Activated CD4-positive, alpha-beta T cell treated with anti-CD3 and anti-CD28 coated beads for 48 hours (primary cell): ENCODE results near the gene PTEN.

ENCODE experiments used
- DNase-seq: peaks from one replicate; pipeline ENCODE4 v3.0.0-alpha.2; 2020

Gene PTEN

GRCh38 chr10:87925570-87925969 lies 62.1 kb downstream of the PTEN start:
- no peak for DNase-seq

DNA sequence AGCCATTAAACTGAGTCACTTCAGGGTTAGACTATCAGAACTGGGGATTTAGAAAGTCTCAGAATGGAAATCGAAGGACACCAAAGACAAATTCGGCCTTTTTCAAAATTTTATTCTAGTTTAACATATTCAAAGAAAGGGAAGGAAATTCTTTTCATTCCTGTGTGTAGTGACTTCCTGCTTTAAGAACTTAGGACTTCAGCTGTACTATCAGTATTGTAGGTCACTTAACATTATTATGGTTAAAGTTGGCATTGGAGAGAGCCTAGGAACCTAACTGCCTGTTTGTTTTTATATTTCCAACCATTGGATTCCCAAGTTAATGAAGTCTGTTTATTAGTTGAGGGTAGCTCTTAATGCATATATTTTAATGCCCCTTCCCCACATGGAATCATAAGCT lies 63.7 kb downstream of the PTEN start:
- no peak for DNase-seq

DNA sequence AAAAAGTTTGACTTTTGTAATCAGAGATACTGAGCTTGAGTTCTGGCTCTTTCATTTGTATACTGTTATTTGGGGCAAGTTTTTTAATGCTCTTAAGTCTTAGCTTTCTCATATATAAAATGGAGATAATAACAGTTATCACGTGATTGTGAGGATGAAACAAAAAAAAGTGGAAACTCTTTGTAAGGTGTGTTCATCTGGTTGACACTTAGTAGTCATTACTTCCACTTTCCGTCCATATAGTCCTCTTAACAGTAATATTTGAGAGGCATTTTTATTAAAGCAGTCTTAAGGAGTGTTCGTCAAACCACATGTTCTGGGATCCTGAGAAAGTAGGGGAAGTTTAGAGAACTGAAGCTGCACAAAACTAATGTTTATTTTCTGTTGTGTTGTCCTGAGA lies 65.6 kb downstream of the PTEN start:
- no peak for DNase-seq

DNA sequence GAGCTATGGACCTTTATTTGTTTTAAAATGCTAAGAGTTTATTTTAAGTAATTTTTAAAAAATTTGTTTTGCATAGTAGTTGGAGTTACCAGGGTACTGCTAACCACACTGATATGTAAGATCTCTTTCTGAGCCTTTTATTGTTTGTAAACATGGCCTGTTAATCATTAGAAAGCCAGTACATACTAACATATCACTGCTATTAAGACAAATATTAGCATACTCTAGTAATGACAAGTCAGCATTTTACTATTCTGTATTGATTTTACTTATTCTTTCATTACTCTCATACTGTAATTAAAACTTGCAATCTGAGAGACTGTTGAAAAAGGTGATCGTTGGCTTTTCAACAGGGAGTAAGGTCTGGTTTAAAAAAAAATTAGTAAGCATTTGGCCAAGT lies 66.7 kb downstream of the PTEN start:
- DNase-seq, result no peak

- DNase-seq, result no peak
Observed at GRCh38 chr10:87930934-87931835, 67.8 kb downstream of the PTEN start.

DNA sequence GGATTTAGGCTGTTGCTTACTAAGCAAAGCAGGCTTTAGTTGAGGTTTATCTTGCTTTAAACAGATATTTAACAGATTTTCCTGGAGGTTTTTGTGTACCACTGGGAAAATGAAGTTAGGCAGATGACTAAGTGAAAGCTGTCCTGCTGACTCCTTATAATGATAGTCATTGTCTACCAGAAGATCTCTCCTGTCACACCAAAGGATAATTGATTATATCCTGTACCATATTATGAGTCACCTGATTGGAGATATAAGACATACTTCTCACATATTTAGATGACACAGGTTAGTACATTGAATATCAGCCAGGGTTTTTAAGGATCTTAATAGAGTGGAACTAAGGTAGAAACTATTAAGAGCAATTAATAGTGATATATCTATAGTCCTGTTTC lies 68.4 kb downstream of the PTEN start:
- DNase-seq, result no peak

DNA sequence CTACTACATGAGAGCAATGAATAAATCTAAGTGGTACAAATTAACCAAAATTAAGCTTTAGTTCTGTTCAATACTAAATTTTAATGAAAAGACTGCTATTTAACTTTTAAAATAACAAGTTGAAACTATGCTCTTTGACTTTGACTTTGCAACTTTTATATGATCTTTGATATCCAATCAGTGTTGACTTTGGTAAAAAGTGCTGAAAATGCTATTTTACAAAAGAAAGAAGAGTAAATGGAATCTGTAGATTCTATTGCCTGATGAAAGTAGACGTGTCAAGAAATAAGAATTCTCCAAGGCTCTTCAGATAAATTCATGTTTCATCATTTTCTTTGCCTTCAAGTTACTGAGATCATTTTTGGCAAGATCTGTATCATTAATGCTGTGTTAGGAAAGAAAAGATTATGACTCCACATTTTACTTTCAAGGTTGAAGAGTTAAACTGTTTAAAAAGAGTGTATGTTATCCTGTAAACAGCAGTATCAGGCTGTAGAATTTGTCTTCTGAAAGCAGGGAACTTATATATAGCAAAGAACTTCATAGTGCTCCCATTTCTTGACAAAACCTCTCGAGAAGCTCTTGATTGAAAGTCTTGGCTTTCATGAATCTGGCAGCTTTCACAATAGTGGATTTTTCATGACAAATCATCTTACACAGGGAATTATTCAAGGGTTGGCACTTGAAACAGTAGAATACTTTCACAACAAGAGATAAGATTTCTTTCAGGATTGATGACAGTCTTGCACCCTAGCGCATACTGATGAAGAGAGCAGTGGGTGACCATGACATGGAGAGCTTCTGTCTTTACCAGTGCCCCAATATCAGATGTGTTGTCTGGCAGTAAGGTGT lies 72.1 kb downstream of the PTEN start:
- no peak for DNase-seq

- DNase-seq, result no peak
Observed at GRCh38 chr10:87940210-87940609, 76.8 kb downstream of the PTEN start.

DNA sequence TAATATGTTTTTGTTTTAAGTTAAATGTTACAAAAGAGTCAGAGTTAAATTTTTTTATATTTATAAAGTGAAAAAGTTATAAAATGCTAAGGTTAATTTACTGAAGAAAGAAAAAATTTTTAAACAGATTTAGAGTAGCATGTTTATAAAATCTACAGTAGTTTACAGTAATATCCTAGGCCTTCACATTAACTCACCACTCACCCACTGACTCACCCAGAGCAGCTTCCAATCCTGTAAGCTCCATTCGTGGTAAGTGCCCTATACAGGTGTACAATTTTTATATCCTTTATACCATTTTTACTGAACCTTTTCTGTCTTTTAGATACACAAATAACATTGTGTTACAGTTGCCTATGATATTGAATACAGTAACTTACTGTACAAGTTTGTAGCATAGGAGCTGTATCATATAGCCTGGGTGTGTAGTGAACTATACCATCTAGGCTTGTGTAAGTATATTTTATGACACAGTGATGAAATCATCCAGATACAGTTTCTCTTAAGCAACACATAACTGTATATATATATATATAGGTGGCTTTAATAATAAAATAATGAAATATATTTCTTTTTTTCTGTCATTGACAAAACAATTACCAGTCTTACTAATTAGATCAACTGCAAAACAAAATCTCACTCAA lies 79.6 kb downstream of the PTEN start:
- no peak for DNase-seq

- no peak for DNase-seq
Observed at GRCh38 chr10:87945984-87946383, 82.6 kb downstream of the PTEN start.

DNA sequence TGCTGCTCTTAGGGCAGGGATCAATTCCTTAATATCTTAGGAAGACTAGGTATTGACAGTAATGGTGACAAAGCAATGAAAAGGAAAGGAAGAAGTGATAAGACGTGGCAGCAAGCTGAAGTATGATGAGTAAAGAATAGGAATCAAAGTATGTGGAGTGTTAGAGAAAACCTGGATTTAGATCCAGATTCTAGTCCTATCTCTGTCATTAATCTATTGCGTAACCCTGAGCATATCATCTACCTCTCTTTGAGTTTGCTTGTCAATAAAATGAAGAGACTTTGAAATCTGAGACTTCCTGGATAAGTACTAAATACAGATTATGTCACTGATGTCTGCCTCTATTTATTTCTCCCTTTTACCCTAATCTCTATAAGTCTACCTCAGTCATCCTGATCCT lies 89.2 kb downstream of the PTEN start:
- DNase-seq, result no peak

GRCh38 chr10:87956055-87956454 lies 92.6 kb downstream of the PTEN start:
- DNase-seq, result no peak

- DNase-seq, result no peak
Observed at GRCh38 chr10:87957702-87958101, 94.3 kb downstream of the PTEN start.

DNA sequence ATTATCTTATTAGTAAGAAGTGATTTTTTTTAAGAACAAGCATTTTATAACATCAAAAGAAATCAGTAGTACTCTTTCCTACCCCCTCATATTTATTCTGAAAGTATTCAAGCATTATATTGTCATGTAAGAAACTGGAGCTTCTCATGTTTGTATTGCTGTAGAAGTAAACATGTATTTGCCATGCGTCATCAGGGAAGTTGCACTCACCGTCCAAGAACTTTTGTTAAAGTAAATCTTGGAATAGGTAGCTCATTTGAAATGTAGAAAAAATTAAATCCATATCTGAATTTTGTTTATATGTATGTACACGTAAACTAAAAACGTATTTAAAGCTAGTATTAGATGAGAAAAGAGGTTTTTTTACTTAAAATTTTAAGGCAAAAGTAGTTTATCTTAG lies 96.8 kb downstream of the PTEN start:
- DNase-seq, result no peak

DNA sequence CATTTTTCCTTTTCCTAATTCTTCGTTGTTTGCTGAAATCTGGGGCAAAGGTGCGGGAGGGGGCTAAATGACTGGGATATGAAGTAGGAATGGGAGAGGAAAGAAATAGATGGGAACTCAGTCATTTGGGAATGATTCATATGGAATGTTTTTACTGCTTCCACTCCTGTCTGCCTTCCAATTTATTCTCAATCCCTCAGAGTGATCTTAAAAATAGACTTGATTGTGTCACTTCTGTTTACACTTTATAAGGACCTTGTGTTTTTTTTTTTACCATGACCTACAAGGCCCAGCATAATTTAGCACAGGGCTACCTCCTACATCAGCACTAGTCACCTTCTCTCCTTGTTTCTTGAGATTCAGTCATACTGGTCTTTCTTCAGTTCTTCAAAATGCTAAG lies 97.9 kb downstream of the PTEN start:
- no peak for DNase-seq

GRCh38 chr10:87966459-87966858 lies 103.0 kb downstream of the PTEN start:
- no peak for DNase-seq

DNA sequence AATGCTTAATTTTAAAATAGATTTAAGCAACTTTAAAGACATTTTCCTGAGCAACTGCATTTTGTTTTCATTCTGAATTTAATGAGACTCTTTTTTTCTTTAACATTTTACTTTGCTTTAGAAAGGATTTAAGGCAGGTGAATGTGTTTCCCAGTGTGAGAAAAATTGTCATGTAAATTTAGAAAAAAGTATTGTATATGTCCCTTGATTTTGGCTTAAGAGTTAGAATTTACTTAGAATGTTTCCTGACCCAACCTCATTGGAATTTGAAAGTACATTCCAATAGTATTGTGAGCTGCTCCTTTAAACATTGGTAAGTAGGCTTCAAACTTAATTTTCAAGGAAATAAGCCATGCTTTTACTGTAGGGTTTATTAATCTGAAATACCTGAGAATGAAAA lies 110.2 kb downstream of the PTEN start:
- no peak for DNase-seq

DNA sequence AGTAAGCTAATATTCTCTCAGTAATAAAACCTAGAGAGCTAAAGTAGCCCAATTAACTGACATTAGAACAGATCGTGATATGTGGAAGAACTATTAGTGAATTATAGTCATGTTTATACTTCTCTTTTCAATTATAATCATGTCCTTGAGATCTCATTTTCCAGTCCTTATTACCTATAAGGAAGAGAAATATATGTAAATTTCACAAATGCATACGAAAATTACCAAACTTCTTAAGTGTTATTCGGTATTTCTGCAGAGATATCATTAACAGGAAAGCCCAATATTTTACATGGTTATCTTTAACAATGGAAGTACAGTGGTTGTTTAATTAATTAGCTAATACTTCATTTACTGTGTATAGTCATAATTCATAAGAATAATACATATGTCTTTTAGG lies 110.7 kb downstream of the PTEN start:
- DNase-seq, result no peak

DNA sequence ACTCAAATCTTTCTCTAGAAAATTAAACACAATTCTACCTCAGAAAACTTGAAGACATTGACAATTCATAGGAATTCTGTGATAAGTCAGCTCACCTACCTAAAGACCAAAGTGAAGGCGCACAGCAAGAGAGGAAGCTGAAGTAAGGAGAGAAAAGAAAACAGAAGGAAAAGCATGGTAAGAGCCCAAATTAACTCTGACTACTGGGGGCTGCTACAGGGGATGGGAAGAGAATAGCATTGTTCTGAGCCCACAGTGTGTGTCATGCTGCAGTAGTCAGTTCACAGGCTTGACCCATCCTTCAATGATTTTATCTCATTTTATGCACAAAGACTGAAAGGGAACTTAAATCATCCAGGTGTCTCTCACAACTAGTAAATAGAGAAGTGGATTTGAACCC lies 111.3 kb downstream of the PTEN start:
- no peak for DNase-seq

DNA sequence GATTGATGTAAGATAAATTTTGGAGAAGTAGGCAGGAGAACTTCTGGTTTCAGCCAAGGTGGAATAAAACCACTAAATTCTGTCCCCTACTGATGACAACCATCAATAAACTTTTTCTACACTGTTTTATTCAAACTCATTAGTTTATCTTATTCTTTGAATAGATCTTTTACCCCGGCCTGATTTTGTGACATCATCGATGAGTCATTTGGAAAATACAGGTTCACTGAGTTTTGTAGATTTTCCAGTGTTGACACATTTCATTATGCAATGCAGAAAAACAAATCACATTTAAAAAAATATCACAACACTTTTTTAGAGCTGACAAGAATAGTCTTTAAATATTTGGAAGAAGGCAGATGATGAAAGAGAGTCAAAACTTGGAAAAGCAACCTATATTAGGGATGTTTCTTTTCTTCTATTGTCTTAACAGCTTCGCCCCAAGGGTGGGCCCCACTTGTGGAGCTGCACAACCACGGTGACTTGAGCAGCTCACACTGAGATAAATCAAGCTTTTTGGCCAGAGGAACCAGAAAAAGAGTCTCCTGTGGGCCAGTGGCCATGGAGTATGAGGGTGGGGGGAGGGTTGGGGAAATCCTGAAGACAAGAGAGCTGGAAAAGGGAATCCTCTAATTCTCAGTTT lies 112.8 kb downstream of the PTEN start:
- DNase-seq, result no peak

DNA sequence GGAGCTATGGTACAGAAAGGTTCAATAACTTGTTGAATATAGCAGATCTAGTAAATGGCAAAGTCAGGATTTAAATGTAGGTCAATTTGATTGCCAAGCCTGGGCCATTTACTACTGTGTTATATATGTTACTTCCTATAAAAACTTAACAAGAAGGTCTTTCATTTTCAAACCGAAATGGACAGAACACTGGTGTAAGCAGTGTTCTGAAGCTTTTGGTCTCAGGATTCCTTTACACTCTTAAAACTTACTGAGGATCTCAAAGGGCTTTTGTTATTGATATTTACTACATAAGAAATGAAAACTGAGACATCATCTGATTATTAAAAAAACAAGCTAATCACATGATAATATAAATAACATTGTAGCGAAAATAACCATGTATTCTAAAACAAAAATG lies 114.7 kb downstream of the PTEN start:
- DNase-seq, result no peak

GRCh38 chr10:87979847-87980246 lies 116.4 kb downstream of the PTEN start:
- no peak for DNase-seq

GRCh38 chr10:87983716-87984115 lies 120.3 kb downstream of the PTEN start:
- DNase-seq, result no peak
